ENCODE data around the gene TAF6.

The TAF6 gene

DNA sequence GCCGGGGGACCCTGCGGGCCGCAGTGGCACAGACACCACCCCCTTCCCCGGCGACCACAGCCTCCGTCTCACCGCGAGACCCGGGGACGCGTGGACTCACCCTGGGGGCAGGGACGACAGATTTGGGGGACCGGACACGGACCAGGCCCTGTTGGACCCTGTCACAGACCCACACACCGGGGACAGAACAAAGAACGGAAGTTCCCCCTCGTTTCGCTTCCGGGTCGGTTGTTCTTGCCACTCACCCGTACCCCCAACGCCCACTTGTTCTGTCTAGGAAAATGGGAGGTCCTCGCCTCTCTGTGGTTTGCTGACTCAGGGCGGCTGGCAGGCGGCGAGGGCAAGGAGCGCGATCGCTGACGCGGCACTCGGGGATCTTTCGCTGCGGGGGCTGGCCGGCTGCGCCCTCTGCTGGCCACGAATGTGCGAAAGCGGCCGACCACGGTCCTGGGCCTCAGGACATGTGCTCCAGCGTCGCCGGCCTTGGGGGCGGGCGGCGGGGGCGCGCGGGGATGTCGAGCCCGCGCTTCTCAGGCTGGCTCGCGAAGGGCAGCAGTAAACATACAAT lies 37.5 kb downstream of the TAF6 start, which contains the start of gene ZNF3:
Gene ZNF3 (minus strand): TSS at position 189 of the 568 bp plus-strand sequence. CDS start 4,366 bp downstream, outside the sequence.
- H3K36me3 ChIP-seq (ENCODE audit: control insufficient read depth, insufficient read depth, low read length) = peaks cover 6% of the 10 kb centered on the region
- H3K27me3 ChIP-seq (ENCODE audit: control insufficient read depth, insufficient read depth, low read length) = no peaks in the 10 kb centered on the region
- H3K4me1 ChIP-seq (ENCODE audit: control insufficient read depth, insufficient read depth, low read length) = peaks cover 8% of the 10 kb centered on the region
- peak within 1 kb of the TSS; percentile 95 for H3K4me3 ChIP-seq (ENCODE audit: low read length)
- peak within 1 kb of the TSS; percentile 72 for H3K27ac ChIP-seq (ENCODE audit: low read depth, low read length)
- H3K9ac ChIP-seq (ENCODE audit: low read length) = peak within 1 kb of the TSS; percentile 94

DNA sequence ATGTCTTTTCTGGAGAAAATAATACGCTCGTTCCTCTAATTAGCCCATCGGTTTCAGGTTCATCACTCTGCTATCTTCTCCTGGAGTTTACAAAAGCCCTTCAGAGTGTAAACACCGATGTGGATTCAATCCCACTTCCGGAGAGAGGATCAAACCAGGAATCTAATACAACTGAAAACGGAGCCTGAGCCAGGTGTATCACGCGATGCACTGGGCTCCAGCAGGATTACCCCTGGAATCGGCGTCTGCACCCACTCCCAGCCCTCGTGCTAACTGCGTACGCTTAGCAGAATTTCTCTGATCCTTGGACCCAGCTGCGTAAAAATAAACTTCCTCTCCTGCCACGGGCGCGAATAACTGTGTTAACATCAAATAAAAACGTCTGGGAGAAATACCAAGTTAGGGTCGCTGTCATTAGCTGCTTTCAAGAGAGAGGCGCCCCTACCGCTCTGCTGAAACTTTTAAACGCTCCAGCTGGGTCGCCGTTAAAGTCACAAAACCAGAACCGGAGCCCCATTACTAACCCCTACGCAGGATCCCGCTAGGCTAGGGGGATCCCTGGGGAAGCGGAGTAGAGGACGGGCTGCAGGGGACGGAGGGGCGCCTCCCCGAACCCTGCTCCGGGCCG lies 38.1 kb downstream of the TAF6 start:
- peak overlapping the region; percentile 72 for H3K27ac ChIP-seq (ENCODE audit: low read depth, low read length)
- peaks cover 8% of the 10 kb centered on the region for H3K4me1 ChIP-seq (ENCODE audit: control insufficient read depth, insufficient read depth, low read length)
- H3K9ac ChIP-seq (ENCODE audit: low read length) = peak overlapping the region; percentile 94
- H3K36me3 ChIP-seq (ENCODE audit: control insufficient read depth, insufficient read depth, low read length) = peaks cover 10% of the 10 kb centered on the region
- H3K27me3 ChIP-seq (ENCODE audit: control insufficient read depth, insufficient read depth, low read length) = no peaks in the 10 kb centered on the region
- peak overlapping the region; percentile 95 for H3K4me3 ChIP-seq (ENCODE audit: low read length)

DNA sequence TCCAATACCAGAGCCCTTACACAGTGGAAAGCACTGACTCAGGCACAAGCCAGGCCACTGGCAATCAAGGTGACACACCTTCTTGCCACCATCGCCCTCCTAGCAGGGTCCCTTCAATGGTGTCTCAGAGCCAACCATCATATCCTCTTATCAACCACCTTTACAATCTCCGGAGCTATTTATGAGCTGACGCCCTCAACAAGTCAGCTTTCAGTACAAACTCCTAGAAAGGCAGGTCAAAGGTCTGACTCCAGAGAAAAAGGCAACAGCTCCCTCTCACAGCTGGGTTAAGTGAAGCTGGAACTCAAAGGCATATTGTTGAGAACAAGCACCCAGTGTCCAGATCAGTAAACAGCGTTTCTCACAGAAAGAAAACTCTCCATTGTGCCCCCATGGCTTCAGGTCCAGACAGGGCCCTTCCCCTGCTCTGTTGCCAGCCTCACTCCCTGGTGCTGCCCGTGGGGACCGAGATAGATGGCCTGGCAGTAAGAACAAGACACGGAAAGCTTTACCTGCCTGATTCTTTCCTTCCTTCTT lies 40.1 kb downstream of the TAF6 start:
- Histone ChIP-seq H3K27ac (ENCODE audit: low read depth, low read length) (no peak overlapping the region), H3K27me3 (ENCODE audit: control insufficient read depth, insufficient read depth, low read length) (no peaks in the 10 kb centered on the region), H3K9ac (ENCODE audit: low read length) (no peak overlapping the region), H3K36me3 (ENCODE audit: control insufficient read depth, insufficient read depth, low read length) (peaks cover 24% of the 10 kb centered on the region), H3K4me1 (ENCODE audit: control insufficient read depth, insufficient read depth, low read length) (peaks cover 8% of the 10 kb centered on the region), H3K4me3 (ENCODE audit: low read length) (no peak overlapping the region)

DNA sequence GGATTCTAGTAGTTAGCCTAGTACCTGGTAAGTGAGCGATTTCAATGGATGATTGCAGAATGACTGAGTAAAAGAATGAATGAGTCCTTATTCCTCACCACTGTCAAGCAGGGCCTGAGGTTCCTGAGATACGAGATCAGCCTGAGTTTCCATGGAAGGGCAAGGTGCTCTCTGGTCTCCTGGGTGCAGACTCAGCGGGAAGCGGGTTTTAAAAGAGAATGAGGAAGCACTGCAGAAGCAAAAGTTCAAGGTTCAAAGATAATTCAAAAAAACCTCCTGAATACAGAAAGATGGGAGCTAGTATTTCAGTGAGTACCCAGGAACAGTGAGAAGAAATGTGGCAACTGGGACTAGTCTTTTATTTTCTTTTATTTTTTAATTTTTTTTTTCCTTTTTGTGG lies 42.0 kb downstream of the TAF6 start:
- Histone ChIP-seq H3K27me3 (ENCODE audit: control insufficient read depth, insufficient read depth, low read length) (no peaks in the 10 kb centered on the region), H3K27ac (ENCODE audit: low read depth, low read length) (no peak overlapping the region), H3K4me3 (ENCODE audit: low read length) (no peak overlapping the region), H3K9ac (ENCODE audit: low read length) (no peak overlapping the region), H3K36me3 (ENCODE audit: control insufficient read depth, insufficient read depth, low read length) (peaks cover 42% of the 10 kb centered on the region), H3K4me1 (ENCODE audit: control insufficient read depth, insufficient read depth, low read length) (peaks cover 8% of the 10 kb centered on the region)

DNA sequence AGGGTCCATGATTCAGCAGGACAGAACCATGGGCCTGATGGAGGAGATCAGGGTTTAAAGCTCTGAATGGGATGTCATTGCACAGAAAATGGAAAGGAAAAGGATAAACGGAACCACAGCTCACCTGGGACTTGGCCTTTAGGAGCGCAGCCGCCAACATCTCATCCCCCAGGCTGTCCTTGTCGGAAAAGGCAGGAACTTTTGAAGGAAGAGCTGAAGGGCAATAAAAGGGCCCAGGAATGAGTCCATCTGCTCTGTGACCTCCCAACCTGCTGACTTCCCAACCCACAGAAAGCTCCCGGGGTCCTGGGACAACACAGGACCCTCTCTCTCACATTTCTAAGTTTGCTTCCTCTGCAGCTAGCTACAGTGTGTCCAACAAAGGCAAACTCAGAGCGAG lies 43.7 kb downstream of the TAF6 start:
- Histone ChIP-seq H3K36me3 (ENCODE audit: control insufficient read depth, insufficient read depth, low read length) (peaks cover 60% of the 10 kb centered on the region), H3K27ac (ENCODE audit: low read depth, low read length) (no peak overlapping the region), H3K4me3 (ENCODE audit: low read length) (no peak overlapping the region), H3K27me3 (ENCODE audit: control insufficient read depth, insufficient read depth, low read length) (no peaks in the 10 kb centered on the region), H3K4me1 (ENCODE audit: control insufficient read depth, insufficient read depth, low read length) (peaks cover 4% of the 10 kb centered on the region), H3K9ac (ENCODE audit: low read length) (no peak overlapping the region)

DNA sequence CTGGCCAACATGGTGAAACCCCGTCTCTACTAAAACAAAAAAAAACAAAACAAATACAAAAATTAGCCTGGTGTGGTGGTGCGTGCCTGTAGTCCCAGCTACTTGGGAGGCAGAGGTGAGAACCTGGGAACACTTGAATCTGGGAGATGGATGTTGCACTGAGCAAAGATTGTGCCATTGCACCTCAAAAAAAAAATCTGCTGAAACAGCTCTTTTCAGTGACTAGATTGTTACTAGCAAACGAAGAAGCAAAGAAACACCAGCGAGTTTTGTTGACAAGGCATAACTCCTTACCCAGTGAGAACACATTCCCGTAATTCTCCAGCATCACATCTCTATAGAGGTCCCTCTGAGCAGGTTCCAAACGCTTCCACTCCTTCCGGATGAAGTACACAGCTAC lies 44.3 kb downstream of the TAF6 start:
- peaks cover 66% of the 10 kb centered on the region for H3K36me3 ChIP-seq (ENCODE audit: control insufficient read depth, insufficient read depth, low read length)
- H3K27me3 ChIP-seq (ENCODE audit: control insufficient read depth, insufficient read depth, low read length) = no peaks in the 10 kb centered on the region
- H3K4me1 ChIP-seq (ENCODE audit: control insufficient read depth, insufficient read depth, low read length) = no peaks in the 10 kb centered on the region
- H3K9ac ChIP-seq (ENCODE audit: low read length) = no peak overlapping the region
- H3K27ac ChIP-seq (ENCODE audit: low read depth, low read length) = no peak overlapping the region
- H3K4me3 ChIP-seq (ENCODE audit: low read length) = no peak overlapping the region

DNA sequence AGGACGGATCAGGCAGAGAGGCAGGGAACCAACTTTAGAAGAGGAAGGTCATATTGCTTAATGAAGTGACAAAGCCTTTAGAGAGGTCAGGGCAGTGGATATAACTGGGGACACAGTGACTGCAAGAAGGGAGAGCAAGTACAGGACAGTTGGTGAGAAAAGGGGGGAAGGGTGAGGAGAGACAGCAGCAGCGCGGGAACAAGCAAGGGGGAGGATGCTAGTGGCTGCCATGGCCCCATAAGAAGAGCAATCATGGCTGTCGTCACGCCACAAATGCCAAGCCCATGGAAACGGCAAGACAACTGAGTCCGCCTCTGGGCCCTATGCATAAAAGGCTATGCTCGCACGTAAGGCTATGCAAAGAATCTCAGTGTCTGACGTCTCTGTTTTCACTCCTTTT lies 46.7 kb downstream of the TAF6 start:
- no peak overlapping the region for H3K27ac ChIP-seq (ENCODE audit: low read depth, low read length)
- H3K4me1 ChIP-seq (ENCODE audit: control insufficient read depth, insufficient read depth, low read length) = no peaks in the 10 kb centered on the region
- H3K27me3 ChIP-seq (ENCODE audit: control insufficient read depth, insufficient read depth, low read length) = no peaks in the 10 kb centered on the region
- H3K36me3 ChIP-seq (ENCODE audit: control insufficient read depth, insufficient read depth, low read length) = peaks cover 69% of the 10 kb centered on the region
- no peak overlapping the region for H3K9ac ChIP-seq (ENCODE audit: low read length)
- H3K4me3 ChIP-seq (ENCODE audit: low read length) = no peak overlapping the region

DNA sequence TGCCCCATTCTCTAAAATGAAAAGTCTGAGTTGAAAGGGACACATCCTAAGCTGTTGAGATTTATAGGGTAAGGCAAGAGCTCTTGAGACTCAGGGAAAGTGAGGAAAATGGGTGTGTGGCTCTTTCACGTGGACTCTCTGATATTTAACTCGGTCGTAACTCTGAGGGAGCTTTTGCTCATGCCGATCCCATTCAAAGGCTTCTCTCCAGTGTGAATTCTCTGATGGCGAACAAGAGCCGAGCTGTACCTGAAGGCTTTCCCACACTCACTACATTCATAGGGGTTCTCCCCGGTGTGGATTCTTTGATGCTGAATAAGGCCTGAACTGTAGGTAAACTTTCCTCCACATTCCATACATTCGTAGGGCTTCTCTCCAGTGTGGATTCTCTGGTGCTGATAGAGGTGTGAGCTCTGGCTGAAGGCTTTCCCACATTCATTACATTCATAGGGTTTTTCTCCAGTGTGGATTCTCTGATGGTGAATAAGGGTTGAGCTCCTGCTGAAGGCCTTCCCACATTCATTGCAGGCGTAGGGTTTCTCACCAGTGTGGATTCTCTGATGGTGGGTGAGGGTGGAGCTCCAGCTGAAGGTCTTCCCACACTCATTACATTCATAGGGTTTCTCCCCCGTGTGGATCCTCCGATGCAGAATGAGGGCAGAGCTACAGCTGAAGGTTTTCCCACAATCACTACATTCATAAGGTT lies 48.0 kb downstream of the TAF6 start:
- H3K27me3 ChIP-seq (ENCODE audit: control insufficient read depth, insufficient read depth, low read length) = no peaks in the 10 kb centered on the region
- no peak overlapping the region for H3K9ac ChIP-seq (ENCODE audit: low read length)
- no peak overlapping the region for H3K27ac ChIP-seq (ENCODE audit: low read depth, low read length)
- no peaks in the 10 kb centered on the region for H3K4me1 ChIP-seq (ENCODE audit: control insufficient read depth, insufficient read depth, low read length)
- no peak overlapping the region for H3K4me3 ChIP-seq (ENCODE audit: low read length)
- H3K36me3 ChIP-seq (ENCODE audit: control insufficient read depth, insufficient read depth, low read length) = peaks cover 59% of the 10 kb centered on the region

DNA sequence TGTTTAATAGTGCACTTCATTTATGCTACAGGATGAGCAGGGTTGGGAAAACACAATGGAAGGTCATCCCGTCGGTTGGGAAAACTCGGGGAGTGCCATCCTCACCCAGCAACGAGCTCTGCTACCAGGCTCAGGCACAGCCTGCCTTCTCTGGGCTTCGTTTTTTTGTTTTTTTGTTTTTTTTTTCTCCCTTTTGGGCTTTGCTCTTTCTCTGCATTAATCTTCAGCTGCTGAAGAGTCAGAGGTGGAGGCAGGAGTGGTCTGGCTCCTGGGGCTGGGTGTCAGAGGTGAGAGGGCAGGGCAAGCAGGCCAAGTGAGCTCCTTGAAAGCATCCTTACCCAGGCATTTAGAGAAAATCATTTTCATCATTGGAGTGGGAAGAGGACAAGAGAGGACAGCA lies 49.2 kb downstream of the TAF6 start:
- Histone ChIP-seq H3K36me3 (ENCODE audit: control insufficient read depth, insufficient read depth, low read length) (peaks cover 52% of the 10 kb centered on the region), H3K9ac (ENCODE audit: low read length) (no peak overlapping the region), H3K27ac (ENCODE audit: low read depth, low read length) (no peak overlapping the region), H3K27me3 (ENCODE audit: control insufficient read depth, insufficient read depth, low read length) (no peaks in the 10 kb centered on the region), H3K4me1 (ENCODE audit: control insufficient read depth, insufficient read depth, low read length) (peaks cover 9% of the 10 kb centered on the region), H3K4me3 (ENCODE audit: low read length) (no peak overlapping the region)

DNA sequence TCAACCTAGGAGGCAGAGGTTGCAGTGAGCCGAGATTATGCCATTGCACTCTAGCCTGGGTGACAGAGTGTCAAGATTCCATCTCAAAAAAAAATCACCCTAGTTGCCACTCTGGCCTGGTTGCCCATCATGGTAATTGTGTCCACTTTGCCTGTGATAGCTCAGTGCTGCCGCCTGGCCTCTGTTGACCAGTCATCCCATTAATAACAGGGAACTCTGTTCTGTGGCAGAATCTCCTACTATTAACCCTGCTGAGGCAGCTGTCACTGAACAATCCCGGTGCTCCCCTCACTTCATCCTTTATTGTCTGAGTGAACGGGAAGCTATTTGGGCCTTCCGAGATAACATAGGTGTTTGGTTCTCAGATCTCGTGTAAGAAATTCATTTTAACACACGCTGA lies 52.2 kb downstream of the TAF6 start:
- Histone ChIP-seq H3K4me1 (ENCODE audit: control insufficient read depth, insufficient read depth, low read length) (peaks cover 10% of the 10 kb centered on the region), H3K27me3 (ENCODE audit: control insufficient read depth, insufficient read depth, low read length) (no peaks in the 10 kb centered on the region), H3K9ac (ENCODE audit: low read length) (no peak overlapping the region), H3K4me3 (ENCODE audit: low read length) (no peak overlapping the region), H3K36me3 (ENCODE audit: control insufficient read depth, insufficient read depth, low read length) (peaks cover 33% of the 10 kb centered on the region), H3K27ac (ENCODE audit: low read depth, low read length) (no peak overlapping the region)

DNA sequence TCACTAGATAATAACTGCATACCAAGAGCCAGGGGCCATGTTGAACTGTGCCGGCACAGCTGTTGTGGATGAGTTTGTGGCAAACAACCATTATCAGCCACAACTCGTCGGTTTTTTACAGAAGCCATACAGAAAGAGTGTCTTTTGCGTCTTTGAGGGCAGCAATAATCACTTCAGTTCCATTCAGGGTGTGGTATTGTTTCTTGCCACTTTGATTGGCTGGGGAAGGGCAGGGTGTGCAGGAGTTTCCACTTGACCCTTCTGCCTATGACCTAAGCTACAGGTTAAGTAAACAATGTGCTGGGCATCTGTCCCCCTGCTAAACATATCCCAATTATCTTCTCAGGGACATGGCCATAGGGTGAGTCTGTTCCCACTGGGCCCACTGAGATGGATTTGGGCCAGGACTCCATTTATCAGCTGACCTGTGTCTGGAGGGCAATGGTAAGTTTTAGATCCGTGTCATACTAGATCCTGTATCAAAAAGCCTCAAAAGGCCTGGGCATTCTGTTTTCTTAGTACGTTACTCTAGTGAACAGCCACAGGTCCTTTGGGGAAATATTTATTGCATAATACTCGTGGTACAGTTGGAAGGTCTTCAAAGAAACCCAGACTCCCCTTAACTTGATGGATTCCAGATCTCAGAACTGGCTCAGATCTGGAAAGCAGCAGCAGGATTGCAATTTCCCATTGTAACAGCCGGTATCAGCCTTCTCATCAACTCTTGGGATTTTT lies 53.5 kb downstream of the TAF6 start:
- H3K27ac ChIP-seq (ENCODE audit: low read depth, low read length) = peak overlapping the region; percentile 80
- H3K27me3 ChIP-seq (ENCODE audit: control insufficient read depth, insufficient read depth, low read length) = no peaks in the 10 kb centered on the region
- no peak overlapping the region for H3K4me3 ChIP-seq (ENCODE audit: low read length)
- peaks cover 10% of the 10 kb centered on the region for H3K4me1 ChIP-seq (ENCODE audit: control insufficient read depth, insufficient read depth, low read length)
- peaks cover 22% of the 10 kb centered on the region for H3K36me3 ChIP-seq (ENCODE audit: control insufficient read depth, insufficient read depth, low read length)
- H3K9ac ChIP-seq (ENCODE audit: low read length) = no peak overlapping the region

DNA sequence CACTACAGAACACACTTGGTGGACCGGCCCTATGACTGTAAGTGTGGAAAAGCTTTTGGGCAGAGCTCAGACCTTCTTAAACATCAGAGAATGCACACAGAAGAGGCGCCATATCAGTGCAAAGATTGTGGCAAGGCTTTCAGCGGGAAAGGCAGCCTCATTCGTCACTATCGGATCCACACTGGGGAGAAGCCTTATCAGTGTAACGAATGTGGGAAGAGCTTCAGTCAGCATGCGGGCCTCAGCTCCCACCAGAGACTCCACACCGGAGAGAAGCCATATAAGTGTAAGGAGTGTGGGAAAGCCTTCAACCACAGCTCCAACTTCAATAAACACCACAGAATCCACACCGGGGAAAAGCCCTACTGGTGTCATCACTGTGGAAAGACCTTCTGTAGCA lies 55.0 kb downstream of the TAF6 start:
- no peak overlapping the region for H3K27ac ChIP-seq (ENCODE audit: low read depth, low read length)
- H3K9ac ChIP-seq (ENCODE audit: low read length) = no peak overlapping the region
- no peaks in the 10 kb centered on the region for H3K27me3 ChIP-seq (ENCODE audit: control insufficient read depth, insufficient read depth, low read length)
- peaks cover 11% of the 10 kb centered on the region for H3K36me3 ChIP-seq (ENCODE audit: control insufficient read depth, insufficient read depth, low read length)
- no peak overlapping the region for H3K4me3 ChIP-seq (ENCODE audit: low read length)
- peaks cover 10% of the 10 kb centered on the region for H3K4me1 ChIP-seq (ENCODE audit: control insufficient read depth, insufficient read depth, low read length)
